RWPE2 (cell line): ENCODE measurements around the gene PAXIP1.
"Not testable (repeated sequence)": the region's sequence is repeated elsewhere in the genome, so short reads cannot be mapped to it uniquely, and the experiment has no call there.

Source experiments
- ATAC-seq: fragments of 200-7000 bp; cut with Tn5 transposase; 3 replicates; pipeline ENCODE4 v1.9.1; 2021; ENCODE audit warnings: low read depth
- DNase-seq: peaks from one replicate; pipeline ENCODE4 v3.0.0-alpha.2; 2020; ENCODE audit warnings: low spot score
- H3K27ac ChIP-seq: fragments of 450-650 bp; 2 replicates; pipeline ENCODE4 v1.5.1; 2017; ENCODE audit warnings: mild to moderate bottlenecking; ENCODE audit not compliant: poor library complexity, severe bottlenecking
- H3K27me3 ChIP-seq: fragments of 250-450 bp; sonication (Bioruptor Pico); 2 replicates; pipeline ENCODE4 v1.5.1; 2021; ENCODE audit warnings: mild to moderate bottlenecking, moderate library complexity; ENCODE audit not compliant: insufficient read depth, poor library complexity, severe bottlenecking
- H3K36me3 ChIP-seq: fragments of 250-450 bp; sonication (Bioruptor Pico); 2 replicates; pipeline ENCODE4 v1.5.1; 2020; ENCODE audit warnings: low read depth, mild to moderate bottlenecking, moderate library complexity
- H3K4me1 ChIP-seq: fragments of 250-450 bp; sonication (Bioruptor Pico); 2 replicates; pipeline ENCODE4 v1.5.1; 2021; ENCODE audit warnings: mild to moderate bottlenecking, moderate library complexity; ENCODE audit not compliant: insufficient read depth, poor library complexity, severe bottlenecking
- H3K4me3 ChIP-seq: fragments of 250-450 bp; sonication (Bioruptor Pico); 2 replicates; pipeline ENCODE4 v1.5.1; 2021; ENCODE audit warnings: mild to moderate bottlenecking, moderate library complexity; ENCODE audit not compliant: severe bottlenecking
- H3K9me3 ChIP-seq: fragments of 250-450 bp; sonication (Bioruptor Pico); 2 replicates; pipeline ENCODE4 v1.5.1; 2021; ENCODE audit warnings: mild to moderate bottlenecking, moderate library complexity; ENCODE audit not compliant: severe bottlenecking
- TF ChIP-seq, protein P1 (sequence below): fragments of 450-650 bp; IDR thresholded peaks from one replicate; pipeline ENCODE4 v1.5.1; 2017; ENCODE audit warnings: mild to moderate bottlenecking, moderate library complexity; ENCODE audit not compliant: poor library complexity, severe bottlenecking

PAXIP1 gene

GRCh38 chr7:154931906-154932305 is 71.0 kb downstream of the PAXIP1 start:
- Histone ChIP-seq H3K4me3 (no peak overlapping the region), H3K9me3 (no peaks in the 10 kb centered on the region), H3K36me3 (no peaks in the 10 kb centered on the region), H3K4me1 (no peaks in the 10 kb centered on the region), H3K27ac (no peak overlapping the region), H3K27me3 (no peaks in the 10 kb centered on the region)
- DNase-seq (no peak), ATAC-seq (no peak)
- TF ChIP-seq, protein P1, sequence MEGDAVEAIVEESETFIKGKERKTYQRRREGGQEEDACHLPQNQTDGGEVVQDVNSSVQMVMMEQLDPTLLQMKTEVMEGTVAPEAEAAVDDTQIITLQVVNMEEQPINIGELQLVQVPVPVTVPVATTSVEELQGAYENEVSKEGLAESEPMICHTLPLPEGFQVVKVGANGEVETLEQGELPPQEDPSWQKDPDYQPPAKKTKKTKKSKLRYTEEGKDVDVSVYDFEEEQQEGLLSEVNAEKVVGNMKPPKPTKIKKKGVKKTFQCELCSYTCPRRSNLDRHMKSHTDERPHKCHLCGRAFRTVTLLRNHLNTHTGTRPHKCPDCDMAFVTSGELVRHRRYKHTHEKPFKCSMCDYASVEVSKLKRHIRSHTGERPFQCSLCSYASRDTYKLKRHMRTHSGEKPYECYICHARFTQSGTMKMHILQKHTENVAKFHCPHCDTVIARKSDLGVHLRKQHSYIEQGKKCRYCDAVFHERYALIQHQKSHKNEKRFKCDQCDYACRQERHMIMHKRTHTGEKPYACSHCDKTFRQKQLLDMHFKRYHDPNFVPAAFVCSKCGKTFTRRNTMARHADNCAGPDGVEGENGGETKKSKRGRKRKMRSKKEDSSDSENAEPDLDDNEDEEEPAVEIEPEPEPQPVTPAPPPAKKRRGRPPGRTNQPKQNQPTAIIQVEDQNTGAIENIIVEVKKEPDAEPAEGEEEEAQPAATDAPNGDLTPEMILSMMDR, result no peak

- Histone ChIP-seq H3K9me3 (no peaks in the 10 kb centered on the region), H3K27ac (peak overlapping the region; percentile 45), H3K36me3 (no peaks in the 10 kb centered on the region), H3K4me1 (no peaks in the 10 kb centered on the region), H3K27me3 (no peaks in the 10 kb centered on the region), H3K4me3 (peak overlapping the region; percentile 43)
- ATAC-seq (peak; percentile 63), DNase-seq (no peak)
- TF ChIP-seq, protein P1, result no peak
These were observed 73.8 kb downstream of the PAXIP1 start for GRCh38 chr7:154929006-154929726.

DNA sequence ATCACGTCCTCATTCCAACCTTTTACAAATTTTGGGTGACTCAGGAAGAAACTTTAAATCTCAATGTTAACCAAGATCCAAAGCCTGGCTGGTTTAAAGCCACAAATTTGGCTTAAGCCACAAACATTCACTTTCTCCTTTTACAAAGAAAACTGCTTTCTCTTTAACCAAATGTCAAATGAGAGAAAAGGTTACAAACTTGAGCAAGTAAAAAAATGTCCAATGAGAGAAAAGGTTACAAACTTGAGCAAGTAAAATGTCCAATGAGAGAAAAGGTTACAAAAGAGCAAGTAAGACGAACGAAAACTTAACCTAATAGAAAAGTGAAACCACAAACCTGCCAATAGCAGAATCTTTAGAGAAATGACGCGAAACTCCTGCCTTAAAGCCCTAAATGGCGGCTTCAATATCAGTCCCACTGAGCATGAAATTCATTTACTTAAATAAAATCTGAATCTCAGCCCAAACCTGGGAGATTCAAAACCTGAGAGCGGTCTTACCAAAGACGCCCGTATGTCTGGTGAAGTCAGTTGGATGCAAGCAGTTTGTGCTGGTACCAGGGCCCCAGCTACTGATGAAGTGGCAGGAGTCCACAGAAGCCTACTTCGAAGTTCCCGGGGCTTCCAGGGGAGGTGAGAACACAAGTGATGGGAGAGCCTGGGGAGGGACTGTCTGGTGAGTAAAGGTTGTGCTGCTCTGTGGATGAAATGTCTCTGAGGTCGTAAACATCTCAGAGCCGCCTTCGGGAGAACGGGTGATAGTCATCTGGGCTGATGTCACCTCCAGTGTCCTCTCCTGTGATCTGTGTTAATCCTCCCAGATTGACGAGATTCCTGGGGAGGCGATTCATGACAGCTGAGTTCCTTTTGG is 74.6 kb downstream of the PAXIP1 start:
- Histone ChIP-seq H3K27ac (peak overlapping the region; percentile 45), H3K4me1 (no peaks in the 10 kb centered on the region), H3K36me3 (no peaks in the 10 kb centered on the region), H3K27me3 (no peaks in the 10 kb centered on the region), H3K4me3 (peak overlapping the region; percentile 43), H3K9me3 (no peaks in the 10 kb centered on the region)
- ATAC-seq (peak; percentile 76), DNase-seq (no peak)
- TF ChIP-seq, protein P1, result no peak

- no peak for DNase-seq
- TF ChIP-seq, protein P1, result peak; percentile 84
- Histone ChIP-seq H3K4me1 (no peaks in the 10 kb centered on the region), H3K4me3 (peak overlapping the region; percentile 43), H3K27ac (peak overlapping the region; percentile 45), H3K36me3 (no peaks in the 10 kb centered on the region), H3K9me3 (no peaks in the 10 kb centered on the region), H3K27me3 (no peaks in the 10 kb centered on the region)
- peak; percentile 44; the same call in 1 of the 3 replicates for ATAC-seq
These were observed 75.2 kb downstream of the PAXIP1 start for GRCh38 chr7:154927624-154928125.

GRCh38 chr7:154922472-154922871 is 80.5 kb downstream of the PAXIP1 start:
- not testable (repeated sequence) for H3K9me3 ChIP-seq, H3K4me1 ChIP-seq, DNase-seq, ATAC-seq, H3K36me3 ChIP-seq, H3K4me3 ChIP-seq, H3K27ac ChIP-seq, H3K27me3 ChIP-seq
